Fibroblast of lung (primary cell): ENCODE measurements around the gene AKAP10.

ENCODE experiments used
- CTCF ChIP-seq, 2 donors: IDR thresholded peaks in 1 of 2; conservative IDR thresholded peaks in 1 of 2; 1 replicate in 1 of 2; 2 replicates in 1 of 2; pipeline ENCODE4 v1.5.1; 2011 to 2012; ENCODE audit warnings: low read length in 2 of 2, control low read depth in 1 of 2, inconsistent platforms in 1 of 2, low read depth in 1 of 2, mild to moderate bottlenecking in 1 of 2
- EZH2 ChIP-seq: IDR thresholded peaks from 2 replicates; pipeline ENCODE4 v1.5.1; 2012; ENCODE audit warnings: low read length, control low read depth, mild to moderate bottlenecking; ENCODE audit errors: missing control alignments

- TF ChIP-seq CTCF (conservative IDR thresholded peaks at IDR 0.05 in 1 of 2, IDR thresholded peaks at IDR 0.05 in 1 of 2; ENCODE audit: low read depth in 1 of 2, low read length in 2 of 2) (no peak), EZH2 (no peak)
Observed at GRCh38 chr17:19937522-19937921, 40.1 kb downstream of the AKAP10 start.
